H9 (cell line): Measurements from ENCODE around the gene CCL21. TPM values are rescaled to one million over a fixed set of nuclear protein-coding genes. Genes with fewer than 3 reads are reported as not detected.
A peak's percentile ranks its signal among the peaks of the same experiment; 100 is the strongest.

Source experiments
- DNase-seq: peaks from one replicate; pipeline ENCODE4 v3.0.0-alpha.2; 2017
- H2AFZ ChIP-seq: one replicate; pipeline ENCODE4 v1.6.1; 2013; ENCODE audit warnings: mild to moderate bottlenecking, low read length, control low read depth, moderate library complexity
- H2AK5ac ChIP-seq: 2 replicates; pipeline ENCODE4 v1.6.1; 2013; ENCODE audit warnings: low read length, control low read depth, mixed read lengths; ENCODE audit not compliant: insufficient read length
- H2BK120ac ChIP-seq: one replicate; pipeline ENCODE4 v1.6.1; 2013; ENCODE audit warnings: low read depth, mild to moderate bottlenecking, low read length, control low read depth, inconsistent platforms; ENCODE audit not compliant: poor library complexity, severe bottlenecking
- H2BK12ac ChIP-seq: 2 replicates; pipeline ENCODE4 v1.6.1; 2013; ENCODE audit warnings: low read length, control low read depth, mixed read lengths, low read depth; ENCODE audit not compliant: insufficient read length
- H2BK15ac ChIP-seq: 2 replicates; pipeline ENCODE4 v1.6.1; 2013; ENCODE audit warnings: low read depth, low read length, control low read depth
- H2BK20ac ChIP-seq: one replicate; pipeline ENCODE4 v1.6.1; 2013; ENCODE audit warnings: low read depth, mild to moderate bottlenecking, low read length, control low read depth, inconsistent platforms; ENCODE audit not compliant: poor library complexity, severe bottlenecking
- H2BK5ac ChIP-seq: 2 replicates; pipeline ENCODE4 v1.6.1; 2013; ENCODE audit warnings: low read length, control low read depth, mixed read lengths; ENCODE audit not compliant: insufficient read length
- H3K14ac ChIP-seq: 2 replicates; pipeline ENCODE4 v1.6.1; 2013; ENCODE audit warnings: low read length, control low read depth; ENCODE audit not compliant: insufficient read depth
- H3K18ac ChIP-seq: 2 replicates; pipeline ENCODE4 v1.6.1; 2013; ENCODE audit warnings: low read depth, mild to moderate bottlenecking, mixed read lengths, low read length, control low read depth; ENCODE audit not compliant: insufficient read length
- H3K23ac ChIP-seq: 2 replicates; pipeline ENCODE4 v1.6.1; 2013; ENCODE audit warnings: low read length, control low read depth, mixed read lengths, low read depth; ENCODE audit not compliant: insufficient read length
- H3K23me2 ChIP-seq: 2 replicates; pipeline ENCODE4 v1.6.1; 2013; ENCODE audit warnings: low read depth, mild to moderate bottlenecking, mixed read lengths, low read length, control low read depth; ENCODE audit not compliant: insufficient read length, poor library complexity, severe bottlenecking
- H3K27ac ChIP-seq: 2 replicates; pipeline ENCODE4 v1.5.1; 2013; ENCODE audit warnings: low read length, control low read depth, mixed read lengths, low read depth; ENCODE audit not compliant: insufficient read length
- H3K27me3 ChIP-seq: 2 replicates; pipeline ENCODE4 v1.6.1; 2013; ENCODE audit warnings: low read length, control low read depth, inconsistent platforms; ENCODE audit not compliant: insufficient read depth
- H3K4ac ChIP-seq: 2 replicates; pipeline ENCODE4 v1.6.1; 2013; ENCODE audit warnings: low read depth, mild to moderate bottlenecking, control low read depth, inconsistent platforms, low read length, moderate library complexity
- H3K4me1 ChIP-seq: 2 replicates; pipeline ENCODE4 v1.6.1; 2013; ENCODE audit warnings: low read length, control low read depth, inconsistent platforms; ENCODE audit not compliant: insufficient read depth
- H3K4me2 ChIP-seq: 2 replicates; pipeline ENCODE4 v1.6.1; 2013; ENCODE audit warnings: low read length, control low read depth, mixed read lengths; ENCODE audit not compliant: insufficient read length, insufficient read depth
- H3K56ac ChIP-seq: 2 replicates; pipeline ENCODE4 v1.6.1; 2013; ENCODE audit warnings: low read depth, mild to moderate bottlenecking, mixed read lengths, low read length, control low read depth; ENCODE audit not compliant: insufficient read length
- H3K79me1 ChIP-seq: 2 replicates; pipeline ENCODE4 v1.6.1; 2013; ENCODE audit warnings: low read depth, mild to moderate bottlenecking, moderate library complexity, low read length, control low read depth, inconsistent platforms; ENCODE audit not compliant: insufficient read depth, poor library complexity, severe bottlenecking
- H3K79me2 ChIP-seq: 2 replicates; pipeline ENCODE4 v1.6.1; 2013; ENCODE audit warnings: low read length, control low read depth, inconsistent platforms; ENCODE audit not compliant: insufficient read depth
- H3K9ac ChIP-seq: 2 replicates; pipeline ENCODE4 v1.6.1; 2013; ENCODE audit warnings: low read length, control low read depth, mixed read lengths; ENCODE audit not compliant: insufficient read length; ENCODE audit errors: extremely low read depth
- H3K9me3 ChIP-seq: one replicate; pipeline ENCODE4 v1.6.1; 2013; ENCODE audit warnings: low read depth, low read length, inconsistent platforms; ENCODE audit not compliant: control insufficient read depth
- H3T11ph ChIP-seq: one replicate; pipeline ENCODE4 v1.6.1; 2013; ENCODE audit warnings: mild to moderate bottlenecking, low read length, control low read depth, inconsistent platforms
- H4K20me1 ChIP-seq: one replicate; pipeline ENCODE4 v1.6.1; 2013; ENCODE audit not compliant: control insufficient read depth, insufficient read length, insufficient read depth
- H4K5ac ChIP-seq: 2 replicates; pipeline ENCODE4 v1.6.1; 2013; ENCODE audit warnings: low read depth, mild to moderate bottlenecking, mixed read lengths, low read length, control low read depth; ENCODE audit not compliant: insufficient read length
- H4K8ac ChIP-seq: replicated peaks from 2 replicates; pipeline ENCODE4 v1.6.1; 2013; ENCODE audit warnings: low read length, control low read depth, mixed read lengths, low read depth; ENCODE audit not compliant: insufficient read length
- H4K91ac ChIP-seq: 2 replicates; pipeline ENCODE4 v1.6.1; 2013; ENCODE audit warnings: low read depth, mild to moderate bottlenecking, moderate library complexity, mixed read lengths, low read length, control low read depth; ENCODE audit not compliant: insufficient read length
- H3K27ac Mint-ChIP-seq, 3 experiments: 2 replicates in 2 of 3; 3 replicates in 1 of 3; pipeline ENCODE4 v1.8.0; 2020 to 2021; ENCODE audit warnings: mixed read lengths in 3 of 3, mild to moderate bottlenecking in 1 of 3, moderate library complexity in 1 of 3
- H3K27me3 Mint-ChIP-seq: 2 replicates; pipeline ENCODE4 v1.8.0; 2021; ENCODE audit warnings: low read depth, mild to moderate bottlenecking, moderate library complexity, mixed read lengths
- H3K36me3 Mint-ChIP-seq, 3 experiments: 2 replicates in 2 of 3; 3 replicates in 1 of 3; pipeline ENCODE4 v1.8.0; 2020 to 2021; ENCODE audit warnings: low read depth in 3 of 3, mixed read lengths in 3 of 3; ENCODE audit not compliant: insufficient read depth in 1 of 3
- H3K4me1 Mint-ChIP-seq, 2 experiments: 2 replicates each; pipeline ENCODE4 v1.8.0; 2020; ENCODE audit warnings: mixed read lengths in 2 of 2
- H3K4me3 Mint-ChIP-seq, 2 experiments: 2 replicates in 1 of 2; 3 replicates in 1 of 2; pipeline ENCODE4 v1.8.0; 2020 to 2021; ENCODE audit warnings: mild to moderate bottlenecking in 2 of 2, mixed read lengths in 2 of 2, moderate library complexity in 1 of 2
- H3K9me3 Mint-ChIP-seq, 2 experiments: 2 replicates in 1 of 2; 3 replicates in 1 of 2; pipeline ENCODE4 v1.8.0; 2020; ENCODE audit warnings: mild to moderate bottlenecking in 2 of 2, mixed read lengths in 2 of 2, moderate library complexity in 1 of 2
- WGBS: extraction: QIAGEN DNeasy Blood & Tissue Kit; methylation state at CpG from one replicate; pipeline ENCODE4 v1.1.7; 2013; ENCODE audit warnings: missing lambda C conversion rate, low lambda C conversion rate, mixed read lengths; ENCODE audit not compliant: insufficient read length; ENCODE audit errors: extremely low coverage; 5-methylcytosine and 5-hydroxymethylcytosine counted together
- total RNA-seq: library from RNA; stranded (reverse); gene quantifications from 2 replicates; pipeline ENCODE4 v1.2.1, GENCODE V29; 2021
- TF ChIP-seq, protein P1 (sequence below): fragments of 200-600 bp; sonication (generic); conservative IDR thresholded peaks from 3 replicates; pipeline ENCODE4 v1.8.0; 2021; ENCODE audit warnings: antibody characterized with exemption, mild to moderate bottlenecking

CCL21 gene
- total RNA-seq, 1 experiment from 2014 or later: not detected

DNA sequence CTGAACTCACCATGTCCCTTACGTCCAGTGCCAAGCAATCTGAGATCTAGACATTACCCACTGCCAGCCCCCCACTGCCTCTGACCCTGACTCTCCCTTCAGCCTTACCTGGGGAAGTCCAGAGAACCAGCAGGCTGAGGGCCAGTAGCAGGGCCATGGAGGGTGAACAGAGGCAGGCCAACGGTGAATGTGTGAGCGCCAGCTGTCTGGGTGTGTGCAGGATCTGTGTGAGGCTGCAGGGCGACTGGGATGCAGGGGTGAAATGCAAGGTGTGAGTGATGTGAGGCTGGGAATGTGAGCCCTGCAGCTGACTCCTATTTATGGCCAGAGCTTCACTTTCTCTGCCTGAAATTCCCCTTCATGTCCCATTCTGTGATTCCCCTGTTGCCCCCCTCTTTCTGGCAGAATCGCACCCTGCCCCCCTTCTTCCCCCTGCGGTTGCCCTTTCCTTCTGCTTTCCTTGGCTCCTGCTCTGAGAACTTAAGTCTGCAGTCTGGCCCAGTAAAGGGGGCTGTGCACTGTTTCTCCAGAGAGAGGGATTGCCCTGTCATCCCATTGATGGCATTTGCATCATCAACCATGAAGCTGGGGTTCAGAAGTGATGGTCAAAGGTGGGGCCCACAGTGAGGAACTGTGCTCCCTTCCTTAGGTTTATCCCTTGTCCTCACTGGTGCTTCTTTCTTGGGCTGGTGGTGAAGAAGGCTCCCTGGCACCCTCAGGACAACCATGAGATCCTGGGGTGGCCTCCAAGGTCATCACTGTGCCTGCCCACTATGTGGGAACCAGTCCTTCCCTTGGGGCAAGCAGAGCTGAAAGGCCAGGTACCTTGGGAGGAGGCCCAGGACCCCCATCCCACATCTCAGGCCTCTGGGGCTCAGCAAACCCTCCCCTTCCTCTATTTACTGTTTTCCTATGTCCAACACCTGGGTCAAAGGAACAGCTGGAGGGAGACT is 18.7 kb downstream of the CCL21 start, which contains the start of gene CCL19:
Gene CCL19, minus strand, starts transcription at position 294 of the 953 bp plus-strand sequence. Its CDS starts 137 bp downstream, at position 157.
- Histone ChIP-seq H3K4me2 (no peak within 1 kb of the TSS), H2BK5ac (no peak within 1 kb of the TSS), H2BK12ac (no peak within 1 kb of the TSS), H2AK5ac (no peak within 1 kb of the TSS), H4K20me1 (no peaks in the 10 kb centered on the region), H3K18ac (no peak within 1 kb of the TSS), H4K8ac (no peak within 1 kb of the TSS), H3K56ac (no peak within 1 kb of the TSS), H2BK120ac (no peak within 1 kb of the TSS), H3K23me2 (no peaks in the 10 kb centered on the region), H3K4me1 (peaks cover 8% of the 10 kb centered on the region; the same call in 1 of the 2 replicates), H3K79me1 (no peaks in the 10 kb centered on the region), H3K27me3 (no peaks in the 10 kb centered on the region), H3K27ac (no peak within 1 kb of the TSS), H4K91ac (no peak within 1 kb of the TSS), H2AFZ (no peak within 1 kb of the TSS), H3K4ac (no peak within 1 kb of the TSS), H3K9me3 (no peaks in the 10 kb centered on the region), H3K14ac (no peak within 1 kb of the TSS), H3K79me2 (no peaks in the 10 kb centered on the region), H2BK15ac (no peak within 1 kb of the TSS), H3K9ac (no peak within 1 kb of the TSS), H4K5ac (no peak within 1 kb of the TSS), H3T11ph (no peak within 1 kb of the TSS), H2BK20ac (no peak within 1 kb of the TSS), H3K23ac (no peak within 1 kb of the TSS)
- Mint-ChIP-seq H3K36me3 (no peaks in the 10 kb centered on the region; a peak in 1 of 7 replicates), H3K4me1 (peaks cover 17 to 20% of the 10 kb centered on the region in 2 experiments), H3K27me3 (no peaks in the 10 kb centered on the region; the same call in none of the 2 replicates), H3K4me3 (no peak within 1 kb of the TSS), H3K9me3 (no peaks in the 10 kb centered on the region), H3K27ac (peak within 1 kb of the TSS in 1 of 3 experiments; percentile 23; a peak in 1 of 7 replicates)
- TF ChIP-seq, protein P1, sequence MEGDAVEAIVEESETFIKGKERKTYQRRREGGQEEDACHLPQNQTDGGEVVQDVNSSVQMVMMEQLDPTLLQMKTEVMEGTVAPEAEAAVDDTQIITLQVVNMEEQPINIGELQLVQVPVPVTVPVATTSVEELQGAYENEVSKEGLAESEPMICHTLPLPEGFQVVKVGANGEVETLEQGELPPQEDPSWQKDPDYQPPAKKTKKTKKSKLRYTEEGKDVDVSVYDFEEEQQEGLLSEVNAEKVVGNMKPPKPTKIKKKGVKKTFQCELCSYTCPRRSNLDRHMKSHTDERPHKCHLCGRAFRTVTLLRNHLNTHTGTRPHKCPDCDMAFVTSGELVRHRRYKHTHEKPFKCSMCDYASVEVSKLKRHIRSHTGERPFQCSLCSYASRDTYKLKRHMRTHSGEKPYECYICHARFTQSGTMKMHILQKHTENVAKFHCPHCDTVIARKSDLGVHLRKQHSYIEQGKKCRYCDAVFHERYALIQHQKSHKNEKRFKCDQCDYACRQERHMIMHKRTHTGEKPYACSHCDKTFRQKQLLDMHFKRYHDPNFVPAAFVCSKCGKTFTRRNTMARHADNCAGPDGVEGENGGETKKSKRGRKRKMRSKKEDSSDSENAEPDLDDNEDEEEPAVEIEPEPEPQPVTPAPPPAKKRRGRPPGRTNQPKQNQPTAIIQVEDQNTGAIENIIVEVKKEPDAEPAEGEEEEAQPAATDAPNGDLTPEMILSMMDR: no peak
- WGBS: no CpG with 5 or more reads among the region's 6 CpGs
- DNase-seq: no peak
